OCI-LY3 (cell line): Measurements from ENCODE around the gene CCDC12.

Experiments
- H2AFZ ChIP-seq: fragments of 200-600, 300-600 bp; shearing (Covaris generic); 2 replicates; pipeline ENCODE4 v1.6.0; 2014; ENCODE audit warnings: antibody characterized with exemption, low read depth, low read length
- H3K27ac ChIP-seq: fragments of 200-600, 300-600 bp; sonication (generic); 2 replicates; pipeline ENCODE4 v1.5.1; 2014; ENCODE audit warnings: mild to moderate bottlenecking, low read length, moderate library complexity, mixed read lengths
- H3K27me3 ChIP-seq: fragments of 200-600, 300-600 bp; sonication (generic); 2 replicates; pipeline ENCODE4 v1.6.1; 2014; ENCODE audit warnings: low read depth, low read length, mixed read lengths
- H3K36me3 ChIP-seq: fragments of 200-600, 300-600 bp; sonication (generic); replicated peaks from 2 replicates; pipeline ENCODE3; 2014; ENCODE audit warnings: low read depth, low read length, mixed read lengths
- H3K4me1 ChIP-seq: fragments of 300-600, 200-600 bp; sonication (generic); 2 replicates; pipeline ENCODE4 v1.6.1; 2014; ENCODE audit warnings: low read length, mixed read lengths
- H3K4me2 ChIP-seq: fragments of 200-600, 300-600 bp; sonication (generic); 2 replicates; pipeline ENCODE4 v1.6.1; 2014; ENCODE audit warnings: low read length, mixed read lengths
- H3K4me3 ChIP-seq: fragments of 300-600, 200-600 bp; sonication (generic); 2 replicates; pipeline ENCODE4 v1.5.1; 2014; ENCODE audit warnings: antibody characterized with exemption, mild to moderate bottlenecking, low read length, moderate library complexity
- H3K79me2 ChIP-seq: fragments of 300-600, 200-600 bp; shearing (Covaris generic); 2 replicates; pipeline ENCODE4 v1.6.1; 2014; ENCODE audit warnings: mild to moderate bottlenecking, low read length, mixed read lengths
- H3K9ac ChIP-seq: fragments of 300-600, 200-600 bp; shearing (Covaris generic); 2 replicates; pipeline ENCODE4 v1.6.0; 2014; ENCODE audit warnings: mild to moderate bottlenecking, low read length, moderate library complexity
- H3K9me3 ChIP-seq: fragments of 200-600, 300-600 bp; shearing (Covaris generic); 2 replicates; pipeline ENCODE4 v1.6.1; 2014; ENCODE audit warnings: low read length, mixed read lengths; ENCODE audit not compliant: insufficient read depth
- H4K20me1 ChIP-seq: fragments of 200-600, 300-600 bp; sonication (generic); 2 replicates; pipeline ENCODE4 v1.6.1; 2016; ENCODE audit warnings: low read length, mixed read lengths; ENCODE audit not compliant: insufficient read depth
- EZH2phosphoT487 ChIP-seq: fragments of 200-600 bp; shearing (Covaris generic); IDR thresholded peaks from 2 replicates; pipeline ENCODE4 v1.6.1; 2018; ENCODE audit warnings: antibody characterized with exemption, mixed run types, low read depth
- TF ChIP-seq, protein P1 (sequence below): fragments of 200-600, 300-600 bp; sonication (generic); IDR thresholded peaks from 2 replicates; pipeline ENCODE4 v1.5.1; 2014; ENCODE audit warnings: antibody characterized with exemption, low read length, low read depth

CCDC12 gene

DNA sequence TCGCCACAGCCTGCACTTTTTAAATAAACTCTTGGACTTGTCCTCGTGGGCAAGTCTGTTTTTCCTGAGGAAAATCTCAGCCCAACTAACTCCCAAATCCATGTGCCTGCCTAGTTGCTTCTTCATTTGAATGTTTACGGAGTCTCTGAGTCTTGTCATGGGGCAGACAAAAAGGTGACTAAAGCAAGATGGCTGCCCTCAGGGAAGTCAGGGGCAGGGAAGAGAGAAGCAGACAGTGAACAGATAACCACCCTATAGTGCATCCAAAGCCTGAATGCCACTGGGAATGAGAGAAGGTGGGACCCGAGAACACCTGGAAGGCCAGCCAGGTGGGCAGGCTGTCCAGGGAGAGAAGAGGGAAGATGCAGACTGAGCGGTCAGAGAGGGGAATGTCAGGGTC, 21.4 kb downstream of the CCDC12 start:
- Histone ChIP-seq H3K4me1 (peaks cover 60% of the 10 kb centered on the region), H3K9me3 (no peaks in the 10 kb centered on the region), H3K79me2 (peaks cover 98% of the 10 kb centered on the region), H3K27ac (peak overlapping the region; percentile 49; the same call in 1 of the 2 replicates), H3K9ac (no peak overlapping the region), H3K36me3 (peaks cover 15% of the 10 kb centered on the region), H2AFZ (no peak overlapping the region), H4K20me1 (peaks cover 88% of the 10 kb centered on the region), H3K4me2 (no peak overlapping the region), H3K4me3 (no peak overlapping the region), H3K27me3 (no peaks in the 10 kb centered on the region)
- TF ChIP-seq EZH2phosphoT487, result no peak

DNA sequence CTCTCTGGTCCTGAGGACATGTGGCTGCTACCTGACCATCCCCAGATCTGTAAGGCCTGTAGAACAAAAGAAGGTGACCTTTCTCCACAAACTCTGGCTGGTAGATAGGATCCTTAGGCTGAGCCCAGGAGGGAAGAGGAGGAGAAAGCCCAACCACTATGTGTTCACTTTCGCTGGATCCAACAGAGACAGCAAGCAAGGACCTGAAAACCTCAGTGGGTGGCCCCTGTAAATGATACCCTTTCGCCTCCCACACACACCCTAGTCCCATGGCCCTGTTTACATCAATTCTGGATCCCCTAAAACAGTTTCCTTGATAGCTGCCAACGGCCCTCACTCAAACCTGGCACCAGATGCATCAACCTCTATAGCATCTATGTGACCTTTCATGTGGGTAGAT, 22.4 kb downstream of the CCDC12 start:
- no peaks in the 10 kb centered on the region for H3K27me3 ChIP-seq
- H3K4me1 ChIP-seq, result peaks cover 63% of the 10 kb centered on the region
- no peak for TF ChIP-seq EZH2phosphoT487
- TF ChIP-seq, protein P1, sequence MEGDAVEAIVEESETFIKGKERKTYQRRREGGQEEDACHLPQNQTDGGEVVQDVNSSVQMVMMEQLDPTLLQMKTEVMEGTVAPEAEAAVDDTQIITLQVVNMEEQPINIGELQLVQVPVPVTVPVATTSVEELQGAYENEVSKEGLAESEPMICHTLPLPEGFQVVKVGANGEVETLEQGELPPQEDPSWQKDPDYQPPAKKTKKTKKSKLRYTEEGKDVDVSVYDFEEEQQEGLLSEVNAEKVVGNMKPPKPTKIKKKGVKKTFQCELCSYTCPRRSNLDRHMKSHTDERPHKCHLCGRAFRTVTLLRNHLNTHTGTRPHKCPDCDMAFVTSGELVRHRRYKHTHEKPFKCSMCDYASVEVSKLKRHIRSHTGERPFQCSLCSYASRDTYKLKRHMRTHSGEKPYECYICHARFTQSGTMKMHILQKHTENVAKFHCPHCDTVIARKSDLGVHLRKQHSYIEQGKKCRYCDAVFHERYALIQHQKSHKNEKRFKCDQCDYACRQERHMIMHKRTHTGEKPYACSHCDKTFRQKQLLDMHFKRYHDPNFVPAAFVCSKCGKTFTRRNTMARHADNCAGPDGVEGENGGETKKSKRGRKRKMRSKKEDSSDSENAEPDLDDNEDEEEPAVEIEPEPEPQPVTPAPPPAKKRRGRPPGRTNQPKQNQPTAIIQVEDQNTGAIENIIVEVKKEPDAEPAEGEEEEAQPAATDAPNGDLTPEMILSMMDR, result no peak
- no peak overlapping the region for H2AFZ ChIP-seq
- H3K79me2 ChIP-seq, result peaks cover 98% of the 10 kb centered on the region
- peak overlapping the region; percentile 23 for H3K4me3 ChIP-seq
- H3K36me3 ChIP-seq, result peaks cover 15% of the 10 kb centered on the region
- peak overlapping the region; percentile 71 for H3K27ac ChIP-seq
- H4K20me1 ChIP-seq, result peaks cover 88% of the 10 kb centered on the region
- H3K9me3 ChIP-seq, result no peaks in the 10 kb centered on the region
- peak overlapping the region; percentile 63 for H3K4me2 ChIP-seq
- H3K9ac ChIP-seq, result peak overlapping the region; percentile 43

DNA sequence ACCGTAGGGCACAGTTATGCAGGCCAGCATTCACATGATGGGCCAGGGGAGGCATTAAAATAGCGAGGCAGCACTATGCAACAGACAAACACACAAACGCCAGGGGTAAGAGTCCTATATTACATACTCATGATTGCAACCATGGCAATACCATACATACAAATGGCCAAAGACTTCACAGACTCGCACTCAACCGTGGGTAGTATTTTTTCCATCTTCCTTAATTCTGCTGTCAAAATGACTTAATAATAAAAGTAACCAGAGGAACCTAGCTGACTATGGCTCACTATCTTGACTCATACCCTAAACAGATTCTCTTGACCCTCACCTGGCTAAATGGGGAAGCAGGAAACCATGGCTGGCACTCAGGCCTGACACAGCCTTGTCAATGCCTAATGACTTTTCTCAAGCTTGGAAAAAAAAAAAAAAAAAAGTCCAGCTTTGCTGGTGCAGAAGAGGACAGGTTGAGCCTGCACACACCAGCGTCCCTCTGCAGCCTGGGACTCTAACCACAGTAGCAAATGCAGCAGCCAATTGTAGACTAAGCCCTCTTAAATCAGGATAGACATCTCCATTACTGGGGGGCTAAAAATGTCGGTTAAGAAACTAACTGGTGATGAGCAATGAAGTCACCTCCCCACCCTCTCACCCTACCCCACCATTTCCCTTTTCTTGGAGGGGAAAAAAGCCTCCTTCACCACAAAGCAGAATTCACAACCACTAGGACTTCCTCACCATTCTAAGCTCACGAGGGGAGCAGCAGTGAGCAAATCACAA, 23.1 kb downstream of the CCDC12 start:
- Histone ChIP-seq H2AFZ (no peak overlapping the region), H3K36me3 (peaks cover 11% of the 10 kb centered on the region), H3K4me2 (peak overlapping the region; percentile 63), H3K9me3 (no peaks in the 10 kb centered on the region), H3K9ac (peak overlapping the region; percentile 43), H3K4me1 (peaks cover 70% of the 10 kb centered on the region), H3K27me3 (no peaks in the 10 kb centered on the region), H3K4me3 (peak overlapping the region; percentile 23), H4K20me1 (peaks cover 88% of the 10 kb centered on the region), H3K27ac (peak overlapping the region; percentile 71), H3K79me2 (peaks cover 98% of the 10 kb centered on the region)
- TF ChIP-seq EZH2phosphoT487, result no peak
- TF ChIP-seq, protein P1, result no peak

DNA sequence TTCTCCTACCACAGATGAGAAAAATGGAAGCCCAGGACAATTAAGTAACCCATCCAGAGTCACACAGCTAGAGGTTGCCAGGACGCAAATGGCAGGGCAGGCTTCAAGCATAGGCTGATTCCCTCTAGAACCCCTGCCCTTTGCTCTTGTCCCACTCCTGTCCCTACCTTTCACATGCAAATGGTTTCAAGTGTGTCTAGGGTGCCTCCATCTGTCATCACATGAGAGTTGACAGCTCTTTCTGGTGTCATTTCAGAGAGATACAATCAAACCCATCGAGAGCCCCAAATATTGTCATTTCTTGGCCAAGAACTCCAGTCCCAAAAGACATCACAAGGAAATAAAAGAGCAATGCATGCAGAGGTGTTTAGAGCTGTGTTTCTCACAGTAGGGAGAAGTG, 23.7 kb downstream of the CCDC12 start:
- peaks cover 76% of the 10 kb centered on the region for H3K4me1 ChIP-seq
- peaks cover 89% of the 10 kb centered on the region for H4K20me1 ChIP-seq
- H3K4me2 ChIP-seq, result peak overlapping the region; percentile 63
- peaks cover 16% of the 10 kb centered on the region for H3K36me3 ChIP-seq
- H3K4me3 ChIP-seq, result peak overlapping the region; percentile 23; the same call in 1 of the 2 replicates
- H3K9me3 ChIP-seq, result no peaks in the 10 kb centered on the region
- H2AFZ ChIP-seq, result no peak overlapping the region
- H3K27ac ChIP-seq, result peak overlapping the region; percentile 71
- TF ChIP-seq EZH2phosphoT487, result no peak
- TF ChIP-seq, protein P1, result no peak
- peaks cover 98% of the 10 kb centered on the region for H3K79me2 ChIP-seq
- no peaks in the 10 kb centered on the region for H3K27me3 ChIP-seq
- 0 out of 2 replicates have a peak overlapping the region, but pooled peaks have one; percentile 43 for H3K9ac ChIP-seq
